ENCODE data around the gene RHOA.
"Not testable (repeated sequence)": the region's sequence is repeated elsewhere in the genome, so short reads cannot be mapped to it uniquely, and the experiment has no call there.

Gene RHOA

GRCh38 chr3:49403891-49404290, 7.9 kb downstream of the RHOA start:
- no peak overlapping the region for H3K4me3 ChIP-seq (ENCODE audit: low read length)
- no peak for TF ChIP-seq ZNF274 (IDR thresholded peaks at IDR 0.05; ENCODE audit: low read depth, low read length)

DNA sequence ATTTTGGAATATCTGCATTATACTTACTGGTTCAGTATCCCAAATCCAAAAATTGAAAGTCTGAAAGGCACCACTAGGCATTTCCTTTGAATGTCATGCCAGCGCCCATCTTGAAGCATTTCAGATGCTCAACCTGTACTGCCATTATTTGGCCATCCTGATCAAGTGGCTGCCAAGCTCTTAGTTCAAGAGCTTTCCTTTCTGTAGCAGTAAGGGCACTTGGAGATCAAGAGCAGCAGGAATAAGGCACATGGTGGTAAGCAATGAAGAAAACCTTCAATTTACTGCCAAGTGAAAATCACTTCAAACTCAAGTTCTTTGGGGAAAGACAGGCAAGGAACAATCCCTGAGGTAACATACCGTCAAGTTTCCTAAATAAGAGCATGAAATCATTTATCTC, 10.0 kb downstream of the RHOA start:
- H3K4me3 ChIP-seq (ENCODE audit: low read length) = no peak overlapping the region
- TF ChIP-seq ZNF274 (IDR thresholded peaks at IDR 0.05; ENCODE audit: low read depth, low read length) = no peak

DNA sequence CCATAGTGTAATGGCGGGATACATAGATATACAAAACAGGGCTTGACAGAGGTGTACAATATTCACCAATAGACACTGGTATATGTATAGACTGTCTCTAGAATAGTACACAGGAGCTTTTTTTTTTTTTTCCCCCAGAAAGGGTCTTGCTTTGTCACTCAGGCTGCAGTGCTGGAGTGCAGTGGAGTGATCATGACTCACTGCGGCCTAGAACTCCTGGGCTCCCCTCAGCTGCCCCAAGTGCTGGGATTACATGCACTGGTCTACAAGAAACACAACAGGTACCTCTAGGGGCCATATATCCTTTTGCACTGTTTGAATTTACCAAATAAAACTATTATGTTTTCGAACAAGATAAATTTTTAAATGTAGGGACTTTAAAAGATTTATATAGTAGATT, 12.3 kb downstream of the RHOA start:
- H3K4me3 ChIP-seq (ENCODE audit: low read length) = no peak overlapping the region
- TF ChIP-seq ZNF274 (IDR thresholded peaks at IDR 0.05; ENCODE audit: low read depth, low read length) = no peak

GRCh38 chr3:49397470-49397869, 14.3 kb downstream of the RHOA start:
- TF ChIP-seq ZNF274 (IDR thresholded peaks at IDR 0.05; ENCODE audit: low read depth, low read length) = no peak
- no peak overlapping the region for H3K4me3 ChIP-seq (ENCODE audit: low read length)

- H3K4me3 ChIP-seq (ENCODE audit: low read length) = not testable (repeated sequence)
Measured at GRCh38 chr3:49391310-49391709, 20.5 kb downstream of the RHOA start.

- no peak overlapping the region for H3K4me3 ChIP-seq (ENCODE audit: low read length)
- TF ChIP-seq ZNF274 (IDR thresholded peaks at IDR 0.05; ENCODE audit: low read depth, low read length) = no peak
Measured at GRCh38 chr3:49389297-49389696, 22.5 kb downstream of the RHOA start.

DNA sequence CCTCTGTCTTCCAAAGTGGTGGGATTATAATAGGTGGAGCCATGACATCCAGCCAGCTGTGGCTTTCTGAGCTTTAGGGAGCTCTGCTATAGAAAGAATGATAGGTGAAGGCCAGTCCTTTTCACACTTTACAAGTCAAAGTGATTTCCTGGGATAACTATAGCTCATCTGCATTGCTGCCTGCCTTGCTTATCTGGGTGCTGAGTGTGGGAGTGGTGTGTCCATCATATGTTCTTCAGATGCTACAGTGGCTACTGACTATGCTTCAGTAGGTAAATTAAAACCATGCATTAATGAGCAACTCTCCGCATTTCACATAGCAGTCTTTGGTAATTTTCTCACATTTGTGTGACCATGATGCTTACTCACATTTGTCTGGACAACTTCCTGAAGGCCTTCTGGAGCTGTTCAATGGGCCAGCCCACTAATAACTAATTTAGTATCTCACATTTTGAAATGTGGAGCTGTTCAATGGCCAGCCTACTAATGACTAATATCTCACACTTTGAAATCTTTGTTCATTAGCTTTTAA, 23.4 kb downstream of the RHOA start:
- H3K4me3 ChIP-seq (ENCODE audit: low read length) = no peak overlapping the region
- TF ChIP-seq ZNF274 (IDR thresholded peaks at IDR 0.05; ENCODE audit: low read depth, low read length) = no peak

GRCh38 chr3:49387721-49388120, 24.1 kb downstream of the RHOA start:
- H3K4me3 ChIP-seq (ENCODE audit: low read length) = no peak overlapping the region
- TF ChIP-seq ZNF274 (IDR thresholded peaks at IDR 0.05; ENCODE audit: low read depth, low read length) = no peak

GRCh38 chr3:49386056-49386756, 25.6 kb downstream of the RHOA start:
- TF ChIP-seq ZNF274 (IDR thresholded peaks at IDR 0.05; ENCODE audit: low read depth, low read length) = no peak
- no peak overlapping the region for H3K4me3 ChIP-seq (ENCODE audit: low read length)

DNA sequence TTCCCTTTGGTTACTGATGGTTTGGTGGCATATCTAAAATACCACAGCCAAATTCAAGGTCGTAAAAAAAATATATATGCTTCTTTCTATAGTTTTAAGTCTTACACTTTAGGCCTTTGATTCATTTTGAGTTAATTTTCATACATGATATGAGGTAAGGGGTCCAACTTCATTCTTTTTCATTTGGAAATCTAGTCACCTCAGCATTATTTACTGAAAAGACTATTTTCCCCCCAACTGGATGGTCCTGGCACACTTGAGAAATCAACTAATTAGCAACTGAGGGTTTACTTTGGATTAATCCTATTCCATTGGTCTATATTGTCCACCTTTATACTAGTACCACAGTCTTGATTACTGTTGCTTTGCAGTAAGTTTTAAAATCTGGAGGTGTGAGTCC, 26.2 kb downstream of the RHOA start:
- H3K4me3 ChIP-seq (ENCODE audit: low read length) = no peak overlapping the region
- TF ChIP-seq ZNF274 (IDR thresholded peaks at IDR 0.05; ENCODE audit: low read depth, low read length) = no peak

DNA sequence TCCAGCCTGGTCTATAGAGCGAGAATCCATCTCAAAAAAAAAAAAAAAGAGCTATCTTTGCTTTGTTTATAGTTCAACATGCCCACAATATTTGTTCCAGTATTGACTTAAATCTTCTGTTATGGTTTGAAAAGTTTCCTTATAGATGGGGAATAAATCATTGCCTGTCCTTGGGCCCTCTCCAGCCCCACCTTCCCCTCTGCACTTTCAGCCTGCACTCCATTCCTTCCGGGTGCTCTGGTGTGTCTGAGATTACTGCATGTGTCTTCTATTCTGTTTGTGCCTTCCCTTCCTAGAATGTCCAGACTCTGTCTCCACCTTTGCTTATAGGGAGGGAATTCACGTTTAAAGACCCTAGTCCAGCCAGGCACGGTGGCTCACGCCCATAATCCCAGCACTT, 28.4 kb downstream of the RHOA start:
- H3K4me3 ChIP-seq (ENCODE audit: low read length) = no peak overlapping the region
- TF ChIP-seq ZNF274 (IDR thresholded peaks at IDR 0.05; ENCODE audit: low read depth, low read length) = no peak

DNA sequence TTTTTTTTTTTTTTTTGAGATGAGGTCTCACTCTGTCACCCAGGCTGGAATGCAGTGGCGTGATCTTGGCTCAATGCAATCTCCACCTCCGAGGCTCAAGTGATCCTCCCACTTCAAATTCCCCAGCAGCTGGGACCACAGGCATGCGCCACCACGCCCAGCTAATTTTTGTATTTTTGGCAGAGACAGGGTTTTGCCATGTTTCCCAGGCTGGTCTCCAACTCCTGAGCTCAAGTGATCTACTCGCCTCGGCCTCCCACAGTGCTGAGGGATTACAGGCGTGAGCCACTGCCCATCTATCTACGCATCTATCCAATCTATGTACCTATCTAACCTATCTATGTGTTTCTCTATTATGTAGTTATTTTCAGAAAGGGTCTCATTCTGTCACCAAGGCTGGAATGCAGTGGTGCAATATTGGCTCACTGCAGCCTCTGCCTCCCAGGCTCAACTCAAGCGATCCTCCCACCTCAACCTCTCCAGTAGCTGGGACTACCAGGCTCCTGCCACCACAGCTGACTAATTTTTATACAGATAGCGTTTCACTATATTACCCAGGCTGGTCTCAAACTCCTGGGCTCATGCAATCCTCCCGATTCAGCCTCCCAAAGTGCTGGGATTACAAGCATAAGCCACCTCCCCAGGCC, 33.4 kb downstream of the RHOA start:
- TF ChIP-seq ZNF274 (IDR thresholded peaks at IDR 0.05; ENCODE audit: low read depth, low read length) = peak; percentile 59
- no peak overlapping the region for H3K4me3 ChIP-seq (ENCODE audit: low read length)

- H3K4me3 ChIP-seq (ENCODE audit: low read length) = no peak overlapping the region
- TF ChIP-seq ZNF274 (IDR thresholded peaks at IDR 0.05; ENCODE audit: low read depth, low read length) = no peak
Measured at GRCh38 chr3:49377483-49377882, 34.3 kb downstream of the RHOA start.

DNA sequence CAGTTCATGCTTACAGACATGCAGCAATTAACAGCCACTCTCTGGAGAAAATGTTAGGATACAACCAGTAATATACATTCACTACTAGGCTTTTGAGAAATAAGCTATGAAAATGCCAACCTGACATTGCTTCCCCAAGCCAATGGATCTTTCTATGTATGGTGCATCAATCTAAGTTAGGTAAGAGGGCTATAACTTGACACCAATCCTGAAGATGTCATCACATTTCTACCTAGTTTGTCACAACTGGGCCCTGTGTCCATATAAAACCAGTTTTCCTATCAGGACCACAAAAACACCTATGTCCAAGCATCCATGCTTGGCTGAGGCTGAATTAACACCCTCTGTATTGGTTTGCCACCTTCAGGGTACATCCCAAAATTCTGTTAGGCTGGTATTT, 39.8 kb downstream of the RHOA start:
- TF ChIP-seq ZNF274 (IDR thresholded peaks at IDR 0.05; ENCODE audit: low read depth, low read length) = no peak
- H3K4me3 ChIP-seq (ENCODE audit: low read length) = no peak overlapping the region

DNA sequence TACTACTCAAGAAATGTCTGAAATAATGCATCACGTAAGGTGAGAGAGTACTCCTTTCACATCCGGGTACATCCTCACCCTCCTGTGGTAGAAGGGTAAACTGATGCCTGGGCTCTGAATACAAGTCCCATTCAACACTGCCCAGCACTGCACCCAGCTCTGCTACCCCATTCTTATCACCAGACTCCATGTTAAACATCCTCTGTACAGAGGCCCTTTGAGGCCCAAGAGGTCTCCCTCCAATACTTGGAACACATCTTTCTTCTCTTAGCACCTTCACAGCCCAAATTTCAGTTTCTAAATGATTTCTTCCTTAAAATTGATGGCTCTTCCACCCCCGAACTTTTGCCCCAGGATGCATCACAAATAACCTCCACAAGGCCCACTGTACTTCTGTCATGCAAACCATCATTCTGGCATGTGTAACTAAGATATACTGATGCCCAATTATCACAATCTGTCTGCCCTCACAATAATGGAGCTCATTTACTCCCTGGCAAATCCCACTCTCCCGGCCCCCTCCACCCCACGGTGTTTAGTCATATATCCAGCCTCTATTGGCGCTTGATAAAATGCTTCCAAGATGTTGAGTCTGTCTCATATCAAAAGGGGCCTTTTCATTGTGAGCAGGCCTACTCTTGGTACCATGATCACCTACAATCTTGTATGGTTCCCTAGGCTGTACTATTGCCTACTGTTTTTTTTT, 41.0 kb downstream of the RHOA start:
- TF ChIP-seq ZNF274 (IDR thresholded peaks at IDR 0.05; ENCODE audit: low read depth, low read length) = no peak
- H3K4me3 ChIP-seq (ENCODE audit: low read length) = no peak overlapping the region
